Thymus (tissue), 11 donors: Measurements from ENCODE around the gene NFATC2. TPM values are rescaled to one million over a fixed set of nuclear protein-coding genes. Genes with fewer than 3 reads are reported as not detected.

Experiments used
- DNase-seq, 9 donors: peaks; one replicate each; pipeline ENCODE4 v3.0.0-alpha.2; 2013; ENCODE audit warnings: low spot score in 9 of 9, low read depth in 6 of 9, missing footprints in 1 of 9
- H3K27ac ChIP-seq, 2 donors: one replicate each; pipeline ENCODE4 v1.5.1; 2013; ENCODE audit warnings: control low read depth in 1 of 2, low read depth in 1 of 2, low read length in 1 of 2, mild to moderate bottlenecking in 1 of 2, moderate library complexity in 1 of 2
- H3K27me3 ChIP-seq, 2 donors: one replicate each; pipeline ENCODE4 v1.5.1; 2013; ENCODE audit warnings: low read length in 1 of 2; ENCODE audit not compliant: control insufficient read depth in 2 of 2, insufficient read depth in 1 of 2
- H3K36me3 ChIP-seq, 2 donors: one replicate each; pipeline ENCODE4 v1.5.1; 2013; ENCODE audit warnings: low read length in 1 of 2, mild to moderate bottlenecking in 1 of 2, moderate library complexity in 1 of 2; ENCODE audit not compliant: control insufficient read depth in 2 of 2, insufficient read depth in 2 of 2
- H3K4me1 ChIP-seq, 2 donors: one replicate each; pipeline ENCODE4 v1.5.1; 2013; ENCODE audit warnings: low read length in 2 of 2; ENCODE audit not compliant: control insufficient read depth in 2 of 2, insufficient read depth in 2 of 2
- H3K4me3 ChIP-seq, 2 donors: one replicate each; pipeline ENCODE4 v1.5.1; 2013; ENCODE audit warnings: low read length in 2 of 2, control low read depth in 1 of 2, mild to moderate bottlenecking in 1 of 2
- H3K9me3 ChIP-seq, 2 donors: one replicate each; pipeline ENCODE4 v1.5.1; 2013; ENCODE audit warnings: low read length in 1 of 2, mild to moderate bottlenecking in 1 of 2; ENCODE audit not compliant: control insufficient read depth in 2 of 2, insufficient read depth in 1 of 2
- WGBS: extraction: QIAGEN DNeasy Blood & Tissue Kit; methylation state at CpG from one replicate; pipeline ENCODE4 v1.1.7; 2013; 5-methylcytosine and 5-hydroxymethylcytosine counted together
- polyA plus RNA-seq: library from polyadenylated mRNA; stranded (reverse); fragments of 200-250 nt; gene quantifications from one replicate; pipeline ENCODE4 v1.2.3, GENCODE V29; 2013
- total RNA-seq: library from RNA; stranded (reverse); fragments of 120-200 nt; gene quantifications from one replicate; pipeline ENCODE4 v1.2.4, GENCODE V29; 2013
- donor health status: healthy.

Gene NFATC2
- total and polyA plus RNA-seq, 2 donors, result 2.4 to 4.4 TPM

DNA sequence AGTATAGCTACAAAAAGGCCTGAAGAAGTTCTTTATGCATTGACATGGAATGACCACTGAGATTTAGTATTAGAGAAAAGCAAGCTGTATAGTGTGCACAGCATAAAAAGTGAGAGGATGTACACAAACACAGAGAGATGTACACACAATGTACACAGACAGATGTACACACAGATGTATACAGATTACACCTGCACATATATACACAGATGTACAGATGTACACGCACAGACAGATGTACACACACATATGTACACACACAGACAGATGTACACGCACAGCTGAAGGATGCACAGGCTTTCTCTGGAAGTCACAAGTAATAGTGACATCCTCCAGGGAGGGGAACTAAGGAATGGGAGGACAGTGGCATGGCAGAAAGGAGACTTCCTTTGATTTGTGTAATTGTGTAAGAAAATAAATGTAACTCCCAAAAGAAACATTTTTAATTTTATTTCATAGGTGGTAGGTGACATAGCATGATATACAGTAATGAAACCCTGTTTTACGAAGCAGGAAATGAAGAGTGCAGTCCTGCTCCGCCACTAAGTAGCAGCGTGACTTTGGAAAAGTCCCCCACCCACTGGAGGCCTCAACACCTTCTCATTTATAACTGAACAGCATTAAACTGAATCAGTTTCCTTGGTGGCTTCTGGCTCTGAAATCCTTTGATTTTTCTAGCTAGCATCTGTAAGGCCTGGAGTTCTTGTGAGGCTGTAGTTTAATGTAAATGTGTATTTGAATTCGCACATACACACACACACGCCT is 14.1 kb downstream of the NFATC2 start:
- Histone ChIP-seq H3K27me3 (no peaks in the 10 kb centered on the region), H3K27ac (no peak overlapping the region), H3K4me1 (peaks cover 0 to 27% of the 10 kb centered on the region in 2 donors), H3K9me3 (peaks cover 0 to under 1% of the 10 kb centered on the region in 2 donors), H3K36me3 (no peaks in the 10 kb centered on the region), H3K4me3 (no peak overlapping the region)
- peak in 1 of 9 donors; percentile 29 for DNase-seq
- WGBS, result 87% methylated on average over 7 of the region's 7 CpGs

GRCh38 chr20:51526754-51527153 is 15.8 kb downstream of the NFATC2 start:
- DNase-seq, result no peak
- peaks cover 0 to 1% of the 10 kb centered on the region in 2 donors for H3K9me3 ChIP-seq
- H3K27ac ChIP-seq, result no peak overlapping the region
- H3K36me3 ChIP-seq, result no peaks in the 10 kb centered on the region
- no peaks in the 10 kb centered on the region for H3K27me3 ChIP-seq
- WGBS, result 98% methylated on average over 4 of the region's 4 CpGs
- peaks cover 0 to 18% of the 10 kb centered on the region in 2 donors for H3K4me1 ChIP-seq
- no peak overlapping the region for H3K4me3 ChIP-seq

- 41% methylated on average over 8 of the region's 8 CpGs for WGBS
- peaks cover 0 to 1% of the 10 kb centered on the region in 2 donors for H3K9me3 ChIP-seq
- no peaks in the 10 kb centered on the region for H3K36me3 ChIP-seq
- peaks cover 0 to 16% of the 10 kb centered on the region in 2 donors for H3K4me1 ChIP-seq
- no peak overlapping the region for H3K4me3 ChIP-seq
- DNase-seq, result no peak
- no peaks in the 10 kb centered on the region for H3K27me3 ChIP-seq
- H3K27ac ChIP-seq, result no peak overlapping the region
These were observed 16.4 kb downstream of the NFATC2 start for GRCh38 chr20:51526106-51526470.

- Histone ChIP-seq H3K27ac (no peak overlapping the region), H3K27me3 (no peaks in the 10 kb centered on the region), H3K9me3 (peaks cover 0 to 1% of the 10 kb centered on the region in 2 donors), H3K36me3 (no peaks in the 10 kb centered on the region), H3K4me3 (no peak overlapping the region), H3K4me1 (peaks cover 0 to 15% of the 10 kb centered on the region in 2 donors)
- peak in 1 of 9 donors; percentile 33 for DNase-seq
- 26% methylated on average over 20 of the region's 20 CpGs for WGBS
These were observed 17.0 kb downstream of the NFATC2 start for GRCh38 chr20:51525241-51526105.

DNA sequence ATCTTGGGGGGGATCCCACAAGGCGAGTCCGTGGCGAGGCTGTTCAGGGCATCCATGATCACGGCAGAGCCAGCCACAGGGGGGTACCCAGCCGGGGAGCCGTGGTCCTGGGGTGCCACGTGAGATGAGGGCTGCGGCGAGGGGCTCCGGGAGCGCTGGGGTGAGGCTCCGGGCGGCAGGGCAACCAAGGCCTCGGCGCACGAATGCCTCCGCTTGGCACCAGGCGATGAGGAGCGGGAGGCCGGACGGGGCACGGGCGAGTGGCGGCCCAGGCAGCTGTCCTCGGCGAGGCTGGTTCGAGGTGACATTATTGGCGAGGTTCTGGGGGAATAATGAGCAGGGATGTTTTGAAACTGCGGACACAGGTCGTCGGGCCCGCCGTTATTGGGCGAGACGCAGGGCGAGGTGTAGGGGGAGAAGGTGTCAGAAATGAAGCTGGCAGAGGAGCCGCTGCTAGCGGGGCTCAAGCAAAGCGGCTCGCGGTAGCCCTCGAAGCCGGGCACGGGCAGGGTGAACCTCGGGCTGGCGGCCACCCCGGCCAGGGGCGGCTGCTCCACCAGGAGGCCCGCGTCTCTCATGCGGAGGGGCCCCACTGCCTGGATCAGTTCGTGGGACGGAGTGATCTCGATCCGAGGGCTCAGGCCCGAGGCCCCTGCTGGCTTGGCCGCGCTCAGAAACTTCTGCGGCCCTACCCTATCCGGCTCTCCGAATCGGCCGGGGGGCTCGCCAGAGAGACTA is 19.1 kb downstream of the NFATC2 start:
- 98% methylated on average over 64 of the region's 64 CpGs for WGBS

GRCh38 chr20:51522207-51522606 is 20.3 kb downstream of the NFATC2 start:
- H3K9me3 ChIP-seq, result peaks cover 0 to 1% of the 10 kb centered on the region in 2 donors
- no peak overlapping the region for H3K27ac ChIP-seq
- DNase-seq, result no peak
- H3K36me3 ChIP-seq, result no peaks in the 10 kb centered on the region
- peaks cover 0 to 15% of the 10 kb centered on the region in 2 donors for H3K4me1 ChIP-seq
- H3K27me3 ChIP-seq, result no peaks in the 10 kb centered on the region
- WGBS, result 98% methylated on average over 9 of the region's 9 CpGs
- no peak overlapping the region for H3K4me3 ChIP-seq

More for the DNA sequence above, 19.1 kb downstream of the NFATC2 start:
- Histone ChIP-seq H3K27ac (no peak overlapping the region), H3K36me3 (no peaks in the 10 kb centered on the region), H3K9me3 (peaks cover 0 to 1% of the 10 kb centered on the region in 2 donors), H3K27me3 (no peaks in the 10 kb centered on the region), H3K4me3 (no peak overlapping the region), H3K4me1 (peaks cover 0 to 15% of the 10 kb centered on the region in 2 donors)
- DNase-seq, result no peak

DNA sequence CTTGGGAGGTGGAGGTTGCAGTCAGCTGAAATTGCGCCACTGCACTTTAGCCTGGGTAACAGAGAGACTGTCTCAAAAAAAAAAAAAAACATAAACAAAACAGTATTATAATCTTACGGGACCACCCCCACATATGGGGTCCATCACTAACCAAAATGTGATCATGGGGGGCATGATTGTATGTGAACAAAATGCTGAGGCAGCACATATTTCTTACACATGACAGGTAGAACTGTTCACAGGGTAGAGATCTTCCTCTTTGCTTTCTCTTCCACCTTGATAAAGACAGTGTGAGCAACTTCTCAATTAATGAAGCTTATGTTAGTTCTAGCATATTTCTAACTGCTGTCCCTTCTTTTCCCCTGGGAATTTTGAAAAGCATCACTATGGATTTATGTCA is 24.7 kb downstream of the NFATC2 start:
- no peak overlapping the region for H3K27ac ChIP-seq
- 98% methylated on average over 2 of the region's 2 CpGs for WGBS
- H3K9me3 ChIP-seq, result no peaks in the 10 kb centered on the region
- no peaks in the 10 kb centered on the region for H3K36me3 ChIP-seq
- no peak for DNase-seq
- H3K27me3 ChIP-seq, result no peaks in the 10 kb centered on the region
- H3K4me3 ChIP-seq, result no peak overlapping the region
- peaks cover 0 to 9% of the 10 kb centered on the region in 2 donors for H3K4me1 ChIP-seq

GRCh38 chr20:51516855-51517254 is 25.7 kb downstream of the NFATC2 start:
- Histone ChIP-seq H3K9me3 (no peaks in the 10 kb centered on the region), H3K27ac (no peak overlapping the region), H3K4me3 (no peak overlapping the region), H3K36me3 (no peaks in the 10 kb centered on the region), H3K4me1 (peaks cover 0 to 17% of the 10 kb centered on the region in 2 donors), H3K27me3 (no peaks in the 10 kb centered on the region)
- 98% methylated on average over 7 of the region's 7 CpGs for WGBS
- no peak for DNase-seq
